ENCODE data around the gene EEF2K. TPM values are rescaled to one million over a fixed set of nuclear protein-coding genes. Genes with fewer than 3 reads are reported as not detected.

Gene EEF2K
- total RNA-seq, 1 donor: 26.3 TPM

GRCh38 chr16:22291860-22292318 lies 85.8 kb downstream of the EEF2K start:
- peak; percentile 72 for DNase-seq (ENCODE audit: low read depth)
- H3K4me3 ChIP-seq (ENCODE audit: low read depth, low read length): no peak overlapping the region
- TF ChIP-seq CTCF (IDR thresholded peaks at IDR 0.05; ENCODE audit: insufficient read depth, low read depth, low read length): no peak

GRCh38 chr16:22292320-22292719 lies 86.2 kb downstream of the EEF2K start:
- DNase-seq (ENCODE audit: low read depth): no peak
- no peak for TF ChIP-seq CTCF (IDR thresholded peaks at IDR 0.05; ENCODE audit: insufficient read depth, low read depth, low read length)
- no peak overlapping the region for H3K4me3 ChIP-seq (ENCODE audit: low read depth, low read length)

- H3K4me3 ChIP-seq (ENCODE audit: low read depth, low read length): no peak overlapping the region
- no peak for TF ChIP-seq CTCF (IDR thresholded peaks at IDR 0.05; ENCODE audit: insufficient read depth, low read depth, low read length)
- DNase-seq (ENCODE audit: low read depth): no peak
Measured at GRCh38 chr16:22293137-22294106, 87.3 kb downstream of the EEF2K start.

- no peak for TF ChIP-seq CTCF (IDR thresholded peaks at IDR 0.05; ENCODE audit: insufficient read depth, low read depth, low read length)
- H3K4me3 ChIP-seq (ENCODE audit: low read depth, low read length): peak overlapping the region; percentile 76
- DNase-seq (ENCODE audit: low read depth): no peak
Measured at GRCh38 chr16:22296225-22297113, 90.4 kb downstream of the EEF2K start.

DNA sequence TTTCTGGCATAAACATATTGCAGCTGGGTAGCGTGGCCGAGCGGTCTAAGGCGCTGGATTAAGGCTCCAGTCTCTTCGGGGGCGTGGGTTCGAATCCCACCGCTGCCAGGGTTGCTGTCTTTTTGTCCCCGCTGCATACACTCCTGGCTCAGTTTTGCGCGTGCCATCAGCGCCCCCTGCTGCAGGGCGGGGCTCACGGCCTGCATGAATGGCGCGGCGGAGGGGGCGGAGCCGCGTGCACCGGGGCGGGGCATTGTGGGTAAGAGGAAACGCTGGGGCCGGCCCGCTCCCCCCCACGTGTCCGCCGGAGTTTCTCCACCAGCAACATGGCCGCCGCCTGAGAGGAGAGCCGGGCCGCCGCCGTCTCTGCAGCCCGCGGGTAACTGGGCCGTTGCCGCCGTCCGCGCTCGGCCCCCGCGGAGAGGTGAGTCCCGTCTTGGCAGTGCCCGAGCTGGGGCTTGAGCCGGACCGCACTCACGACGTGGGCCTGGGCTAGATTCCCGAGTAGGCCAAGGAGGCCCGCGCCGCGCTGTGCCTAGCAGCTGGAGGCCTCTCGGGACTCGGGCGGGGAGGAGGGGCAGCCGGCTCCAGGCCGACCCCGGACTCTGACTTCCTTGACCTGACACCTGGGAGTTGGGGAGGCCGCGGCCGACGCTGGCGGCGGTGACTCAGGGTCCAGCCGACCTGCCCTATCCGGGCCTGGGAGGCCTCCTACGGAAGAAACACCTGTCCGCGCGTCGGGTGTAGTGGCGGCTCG lies 91.2 kb downstream of the EEF2K start, which contains the start of gene POLR3E:
TSS of gene POLR3E (plus strand) at position 296 of the 757 bp plus-strand sequence. CDS start 5,560 bp downstream, outside the sequence.
- H3K4me3 ChIP-seq (ENCODE audit: low read depth, low read length): peak within 1 kb of the TSS; percentile 90
- peak; percentile 98 for DNase-seq (ENCODE audit: low read depth)
- TF ChIP-seq CTCF (IDR thresholded peaks at IDR 0.05; ENCODE audit: insufficient read depth, low read depth, low read length): peak; percentile 87
